HG03521 (cell line): Measurements from ENCODE around the gene CFI.

Experiments used
- ATAC-seq: cut with Tn5 transposase; IDR thresholded peaks from one replicate; pipeline ENCODE4 v1.9.1; 2021; ENCODE audit warnings: mild to moderate bottlenecking, moderate library complexity; ENCODE audit not compliant: unreplicated experiment

Gene CFI

DNA sequence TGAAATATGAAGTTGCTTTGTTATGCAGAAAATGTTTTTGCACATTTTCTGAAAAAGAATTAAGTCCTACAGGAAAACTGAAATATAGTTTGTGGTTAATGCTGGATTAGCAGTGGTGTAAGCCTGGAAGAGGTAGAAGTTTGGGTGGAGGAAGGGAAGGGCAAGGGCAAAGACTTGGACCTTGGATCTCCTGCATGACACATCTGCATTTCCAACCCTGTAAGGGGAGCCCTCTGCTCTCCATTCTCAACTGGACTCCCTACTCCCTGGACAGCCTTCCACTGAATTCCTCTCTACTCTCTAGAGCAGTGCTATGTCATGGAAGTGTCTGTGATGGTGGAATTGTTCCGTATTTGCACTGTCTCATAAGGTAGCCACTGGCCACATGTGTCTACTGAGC, 103.1 kb downstream of the CFI start:
- ATAC-seq, result no peak

DNA sequence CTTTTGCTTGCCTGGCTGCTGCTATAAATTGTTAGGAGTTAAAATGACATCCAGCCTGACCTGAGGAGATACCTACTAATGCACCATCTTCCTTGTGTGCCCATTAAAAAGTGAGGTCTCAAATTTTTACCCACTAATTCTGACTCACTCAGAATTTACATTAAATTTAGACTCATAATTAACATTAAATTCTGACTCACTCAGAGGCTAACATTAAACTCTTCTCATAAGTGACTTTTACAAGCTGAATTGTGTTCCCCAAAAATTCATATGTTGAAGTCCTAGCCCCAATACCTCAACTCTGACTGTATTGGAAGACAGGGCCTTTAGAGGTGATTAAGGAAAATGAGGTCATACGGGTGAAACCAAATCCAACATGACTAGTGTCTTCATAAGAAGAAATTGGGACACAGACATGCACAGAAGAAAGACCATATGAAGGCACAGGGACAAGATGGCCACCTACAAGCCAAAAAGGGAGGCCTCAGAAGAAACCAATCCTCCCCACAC, 110.3 kb downstream of the CFI start:
- no peak for ATAC-seq
